Suprapubic skin (tissue), 4 donors: Measurements from ENCODE around the gene C5orf47. TPM values are rescaled to one million over a fixed set of nuclear protein-coding genes. Genes with fewer than 3 reads are reported as not detected.
A peak's percentile ranks its signal among the peaks of the same experiment; 100 is the strongest.

ENCODE experiments used
- DNase-seq, 2 donors: peaks; one replicate each; pipeline ENCODE4 v3.0.0-alpha.2; 2019; ENCODE audit warnings: low spot score in 2 of 2
- H3K27ac ChIP-seq: fragments of 200-600 bp; sonication (generic); one replicate; pipeline ENCODE4 v1.5.1; 2019
- H3K27me3 ChIP-seq: fragments of 200-600 bp; sonication (generic); one replicate; pipeline ENCODE4 v1.5.1; 2019
- H3K36me3 ChIP-seq: fragments of 200-600 bp; sonication (generic); one replicate; pipeline ENCODE4 v1.5.1; 2019
- H3K4me1 ChIP-seq: fragments of 200-600 bp; sonication (generic); one replicate; pipeline ENCODE4 v1.5.1; 2019
- H3K4me3 ChIP-seq: fragments of 200-600 bp; sonication (generic); one replicate; pipeline ENCODE4 v1.5.1; 2019; ENCODE audit warnings: mild to moderate bottlenecking
- H3K9me3 ChIP-seq: fragments of 200-600 bp; sonication (generic); one replicate; pipeline ENCODE4 v1.5.1; 2019
- CTCF ChIP-seq, 2 donors: fragments of 200-600 bp in 1 of 2; fragments of 450-650 bp in 1 of 2; sonication (generic) in 1 of 2; IDR thresholded peaks; one replicate each; pipeline ENCODE4 v1.5.1; 2016 to 2019; ENCODE audit warnings: antibody characterized with exemption in 2 of 2, mild to moderate bottlenecking in 1 of 2, moderate library complexity in 1 of 2
- EP300 ChIP-seq: sonication (generic); formaldehyde crosslinking; IDR thresholded peaks from one replicate; pipeline ENCODE4 v1.6.1; 2017; ENCODE audit warnings: antibody characterized with exemption
- POLR2A ChIP-seq, 2 donors: fragments of 450-650 bp; IDR thresholded peaks; one replicate each; pipeline ENCODE4 v1.6.1; 2017; ENCODE audit warnings: antibody characterized with exemption in 2 of 2, mild to moderate bottlenecking in 2 of 2, moderate library complexity in 2 of 2
- POLR2AphosphoS5 ChIP-seq, 3 donors: sonication (generic); formaldehyde crosslinking; IDR thresholded peaks; one replicate each; pipeline ENCODE4 v1.6.1; 2017; ENCODE audit warnings: antibody characterized with exemption in 3 of 3
- WGBS: methylation state at CpG from one replicate; pipeline ENCODE4 v1.1.5; 2018; 5-methylcytosine and 5-hydroxymethylcytosine counted together
- total RNA-seq, 4 donors: library from RNA; depleted of rRNA; stranded (reverse); fragments of >200 nt; gene quantifications; one replicate each; pipeline ENCODE4 v1.1.0, GENCODE V29; 2016

C5orf47 gene
- total RNA-seq, 4 donors from 2014 or later: not detected

GRCh38 chr5:173964506-173964905, 24.5 kb upstream of the C5orf47 start:
- H3K27me3 ChIP-seq: no peaks in the 10 kb centered on the region
- DNase-seq: no peak
- TF ChIP-seq EP300: no peak
- TF ChIP-seq POLR2AphosphoS5 (IDR thresholded peaks at IDR 0.05): no peak
- no peak for TF ChIP-seq CTCF (IDR thresholded peaks at IDR 0.05)
- no peak for TF ChIP-seq POLR2A (IDR thresholded peaks at IDR 0.05)
- H3K27ac ChIP-seq: no peak overlapping the region
- H3K4me1 ChIP-seq: peaks cover 13% of the 10 kb centered on the region
- peak overlapping the region; percentile 43 for H3K4me3 ChIP-seq
- H3K9me3 ChIP-seq: no peaks in the 10 kb centered on the region
- no peaks in the 10 kb centered on the region for H3K36me3 ChIP-seq
- 61% methylated on average over 1 of the region's 1 CpG for WGBS

- Histone ChIP-seq H3K4me3 (no peak overlapping the region), H3K4me1 (peaks cover 13% of the 10 kb centered on the region), H3K27me3 (no peaks in the 10 kb centered on the region), H3K27ac (no peak overlapping the region), H3K36me3 (no peaks in the 10 kb centered on the region), H3K9me3 (no peaks in the 10 kb centered on the region)
- TF ChIP-seq POLR2A (IDR thresholded peaks at IDR 0.05) (no peak), POLR2AphosphoS5 (IDR thresholded peaks at IDR 0.05) (no peak), CTCF (IDR thresholded peaks at IDR 0.05) (no peak), EP300 (no peak)
- 59% methylated on average over 4 of the region's 4 CpGs for WGBS
- no peak for DNase-seq
Measured at GRCh38 chr5:173967241-173967640, 21.7 kb upstream of the C5orf47 start.

- no peak for DNase-seq
- Histone ChIP-seq H3K4me3 (no peak overlapping the region), H3K27me3 (no peaks in the 10 kb centered on the region), H3K9me3 (no peaks in the 10 kb centered on the region), H3K27ac (no peak overlapping the region), H3K4me1 (peaks cover 18% of the 10 kb centered on the region), H3K36me3 (no peaks in the 10 kb centered on the region)
- WGBS: 76% methylated on average over 9 of the region's 9 CpGs
- TF ChIP-seq POLR2A (IDR thresholded peaks at IDR 0.05) (no peak), POLR2AphosphoS5 (IDR thresholded peaks at IDR 0.05) (no peak), CTCF (IDR thresholded peaks at IDR 0.05) (no peak), EP300 (no peak)
Measured at GRCh38 chr5:173968154-173968797, 20.7 kb upstream of the C5orf47 start.

GRCh38 chr5:173969167-173970049, 19.6 kb upstream of the C5orf47 start:
- Histone ChIP-seq H3K27me3 (no peaks in the 10 kb centered on the region), H3K36me3 (no peaks in the 10 kb centered on the region), H3K27ac (no peak overlapping the region), H3K9me3 (no peaks in the 10 kb centered on the region), H3K4me1 (peaks cover 16% of the 10 kb centered on the region), H3K4me3 (no peak overlapping the region)
- 79% methylated on average over 12 of the region's 12 CpGs for WGBS
- TF ChIP-seq POLR2AphosphoS5 (IDR thresholded peaks at IDR 0.05) (no peak), POLR2A (IDR thresholded peaks at IDR 0.05) (no peak), CTCF (IDR thresholded peaks at IDR 0.05) (no peak)
- no peak for DNase-seq
